Measurements from ENCODE around the gene MMP15. TPM values are rescaled to one million over a fixed set of nuclear protein-coding genes. Genes with fewer than 3 reads are reported as not detected.

MMP15 gene
- polyA plus RNA-seq, 1 of the 3 experiments (the other 2 are of a cell fraction), result 3.1 TPM

- TF ChIP-seq, protein P1, sequence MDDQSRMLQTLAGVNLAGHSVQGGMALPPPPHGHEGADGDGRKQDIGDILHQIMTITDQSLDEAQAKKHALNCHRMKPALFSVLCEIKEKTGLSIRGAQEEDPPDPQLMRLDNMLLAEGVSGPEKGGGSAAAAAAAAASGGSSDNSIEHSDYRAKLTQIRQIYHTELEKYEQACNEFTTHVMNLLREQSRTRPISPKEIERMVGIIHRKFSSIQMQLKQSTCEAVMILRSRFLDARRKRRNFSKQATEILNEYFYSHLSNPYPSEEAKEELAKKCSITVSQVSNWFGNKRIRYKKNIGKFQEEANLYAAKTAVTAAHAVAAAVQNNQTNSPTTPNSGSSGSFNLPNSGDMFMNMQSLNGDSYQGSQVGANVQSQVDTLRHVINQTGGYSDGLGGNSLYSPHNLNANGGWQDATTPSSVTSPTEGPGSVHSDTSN (IDR thresholded peaks at IDR 0.05), result no peak
- TF ChIP-seq, protein P2, sequence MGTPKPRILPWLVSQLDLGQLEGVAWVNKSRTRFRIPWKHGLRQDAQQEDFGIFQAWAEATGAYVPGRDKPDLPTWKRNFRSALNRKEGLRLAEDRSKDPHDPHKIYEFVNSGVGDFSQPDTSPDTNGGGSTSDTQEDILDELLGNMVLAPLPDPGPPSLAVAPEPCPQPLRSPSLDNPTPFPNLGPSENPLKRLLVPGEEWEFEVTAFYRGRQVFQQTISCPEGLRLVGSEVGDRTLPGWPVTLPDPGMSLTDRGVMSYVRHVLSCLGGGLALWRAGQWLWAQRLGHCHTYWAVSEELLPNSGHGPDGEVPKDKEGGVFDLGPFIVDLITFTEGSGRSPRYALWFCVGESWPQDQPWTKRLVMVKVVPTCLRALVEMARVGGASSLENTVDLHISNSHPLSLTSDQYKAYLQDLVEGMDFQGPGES (IDR thresholded peaks at IDR 0.05; ENCODE audit: low read depth, low read length), result no peak
- TF ChIP-seq RCOR1 (IDR thresholded peaks at IDR 0.05; ENCODE audit: low read length) (no peak), GABPA (IDR thresholded peaks at IDR 0.05; ENCODE audit: low read depth) (peak; percentile 67), MEF2A (IDR thresholded peaks at IDR 0.05; ENCODE audit: borderline replicate concordance, low read depth) (no peak), CHD2 (IDR thresholded peaks at IDR 0.05; ENCODE audit: low read length, partially characterized antibody) (peak; percentile 12), SMC3 (IDR thresholded peaks at IDR 0.05; ENCODE audit: low read depth, low read length) (peak; percentile 54), ELF1 (IDR thresholded peaks at IDR 0.05) (peak; percentile 30; the same call in 1 of the 2 replicates), NFIC (IDR thresholded peaks at IDR 0.05; ENCODE audit: borderline replicate concordance) (no peak), RFX5 (IDR thresholded peaks at IDR 0.05; ENCODE audit: low read length) (no peak)
- TF ChIP-seq, protein P3, sequence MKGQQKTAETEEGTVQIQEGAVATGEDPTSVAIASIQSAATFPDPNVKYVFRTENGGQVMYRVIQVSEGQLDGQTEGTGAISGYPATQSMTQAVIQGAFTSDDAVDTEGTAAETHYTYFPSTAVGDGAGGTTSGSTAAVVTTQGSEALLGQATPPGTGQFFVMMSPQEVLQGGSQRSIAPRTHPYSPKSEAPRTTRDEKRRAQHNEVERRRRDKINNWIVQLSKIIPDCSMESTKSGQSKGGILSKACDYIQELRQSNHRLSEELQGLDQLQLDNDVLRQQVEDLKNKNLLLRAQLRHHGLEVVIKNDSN (IDR thresholded peaks at IDR 0.05; ENCODE audit: borderline replicate concordance, low read depth), result no peak
Observed at GRCh38 chr16:58000706-58001676, 24.6 kb upstream of the MMP15 start, which contains the start of gene USB1 (continued).

GRCh38 chr16:58001781-58002415, 23.7 kb upstream of the MMP15 start:
- Histone ChIP-seq H3K9me2 (no peaks in the 10 kb centered on the region), H3K4me3 (ENCODE audit: low read depth in 2 of 2, low read length in 1 of 2) (peak overlapping the region; percentile 88 to 94), H3K27me3 (ENCODE audit: insufficient read depth) (no peaks in the 10 kb centered on the region), H2AFZ (ENCODE audit: low read depth) (no peak overlapping the region; the same call in 1 of the 2 replicates), H3K27ac (ENCODE audit: low read depth in 2 of 2, low read length in 1 of 2) (peak overlapping the region in 1 of 2 experiments; percentile 80; a peak in 2 of 4 replicates), H3K4me2 (peak overlapping the region; percentile 100), H4K20me1 (ENCODE audit: insufficient read depth) (0 out of 2 replicates have a peak, but pooled peaks cover 6% of the 10 kb centered on the region), H3K9ac (0 out of 2 replicates have a peak overlapping the region, but pooled peaks have one; percentile 15), H3K9me3 (no peaks in the 10 kb centered on the region), H3K4me1 (ENCODE audit: control insufficient read depth in 1 of 2, insufficient read depth in 2 of 2, low read depth in 1 of 2, low read length in 1 of 2) (peaks cover 0 to 18% of the 10 kb centered on the region in 2 experiments; a peak in 2 of 4 replicates), H3K36me3 (replicated peaks in 1 of 2; ENCODE audit: control insufficient read depth in 1 of 2, insufficient read depth in 2 of 2, low read length in 1 of 2) (peaks cover 12 to 20% of the 10 kb centered on the region in 2 experiments), H3K79me2 (ENCODE audit: insufficient read depth) (peaks cover 34% of the 10 kb centered on the region), H3F3A (replicated peaks; ENCODE audit: insufficient read depth) (peaks cover 4% of the 10 kb centered on the region)
- 36% methylated on average over 10 of the region's 10 CpGs for WGBS (ENCODE audit: low lambda C conversion rate)
- ChIA-PET POLR2A (interaction anchor here (1.0 kb wide), 1 partner anchor 127 kb away, joined by 4 read pairs; the partner anchor contains the start of gene CFAP20), CTCF (interaction anchor here (0.6 to 6.2 kb wide), 24 partner anchors 8 to 486 kb away, joined by 3 to 71 read pairs (median 5); partner anchors contain the start of gene CFAP20)
- DNase-seq, result no peak
- TF ChIP-seq SMC3 (IDR thresholded peaks at IDR 0.05; ENCODE audit: low read depth, low read length), result no peak
- TF ChIP-seq TAF1 (IDR thresholded peaks at IDR 0.05; ENCODE audit: borderline replicate concordance, low read depth, low read length), result no peak
- TF ChIP-seq, protein P2 (IDR thresholded peaks at IDR 0.05; ENCODE audit: low read depth, low read length), result no peak
- no peak for TF ChIP-seq MEF2A (IDR thresholded peaks at IDR 0.05; ENCODE audit: borderline replicate concordance, low read depth)
- TF ChIP-seq RFX5 (IDR thresholded peaks at IDR 0.05; ENCODE audit: low read length), result no peak
- TF ChIP-seq EZH2phosphoT487 (IDR thresholded peaks at IDR 0.05; ENCODE audit: borderline replicate concordance, low read depth), result no peak
- TF ChIP-seq RXRA (IDR thresholded peaks at IDR 0.05; ENCODE audit: borderline replicate concordance, low read depth), result no peak
- TF ChIP-seq FOXM1 (IDR thresholded peaks at IDR 0.05; ENCODE audit: low read depth), result no peak
- TF ChIP-seq FOSL2 (IDR thresholded peaks at IDR 0.05; ENCODE audit: borderline replicate concordance, low read depth), result no peak
- TF ChIP-seq, protein P4, sequence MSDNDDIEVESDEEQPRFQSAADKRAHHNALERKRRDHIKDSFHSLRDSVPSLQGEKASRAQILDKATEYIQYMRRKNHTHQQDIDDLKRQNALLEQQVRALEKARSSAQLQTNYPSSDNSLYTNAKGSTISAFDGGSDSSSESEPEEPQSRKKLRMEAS (IDR thresholded peaks at IDR 0.05; ENCODE audit: low read depth), result no peak
- no peak for TF ChIP-seq USF2 (IDR thresholded peaks at IDR 0.05; ENCODE audit: borderline replicate concordance, low read depth, low read length)
- TF ChIP-seq SIN3A (IDR thresholded peaks at IDR 0.05; ENCODE audit: borderline replicate concordance, low read depth, low read length), result no peak
- no peak for TF ChIP-seq JUND (IDR thresholded peaks at IDR 0.05)
- no peak for TF ChIP-seq RCOR1 (IDR thresholded peaks at IDR 0.05; ENCODE audit: low read length)
